ENCODE data around the gene PDIA6. TPM values are rescaled to one million over a fixed set of nuclear protein-coding genes. Genes with fewer than 3 reads are reported as not detected.

The PDIA6 gene
- total RNA-seq, 2 experiments from 2014 or later: 146 to 150 TPM

GRCh38 chr2:10772201-10772867 is 40.3 kb downstream of the PDIA6 start:
- intact Hi-C loops (cut with micrococcal nuclease): no loop called here
- TF ChIP-seq CTCF (IDR thresholded peaks at IDR 0.05): no peak
- Mint-ChIP-seq H3K27me3 (no peaks in the 10 kb centered on the region), H3K27ac (no peak overlapping the region), H3K9me3 (no peaks in the 10 kb centered on the region), H3K4me1 (ENCODE audit: low read depth) (no peaks in the 10 kb centered on the region), H3K36me3 (ENCODE audit: low read depth) (no peaks in the 10 kb centered on the region), H3K4me3 (no peak overlapping the region)
- POLR2A ChIA-PET: no interaction called here
- ATAC-seq (no peak), DNase-seq (no peak)
- CTCF ChIA-PET: no interaction called here

GRCh38 chr2:10771786-10772185 is 40.8 kb downstream of the PDIA6 start:
- no peak for TF ChIP-seq CTCF (IDR thresholded peaks at IDR 0.05)
- Mint-ChIP-seq H3K4me3 (no peak overlapping the region), H3K9me3 (no peaks in the 10 kb centered on the region), H3K27ac (no peak overlapping the region), H3K36me3 (ENCODE audit: low read depth) (no peaks in the 10 kb centered on the region), H3K27me3 (no peaks in the 10 kb centered on the region), H3K4me1 (ENCODE audit: low read depth) (no peaks in the 10 kb centered on the region)
- POLR2A ChIA-PET: no interaction called here
- DNase-seq (no peak), ATAC-seq (no peak)
- intact Hi-C loops (cut with micrococcal nuclease): no loop called here
- CTCF ChIA-PET: no interaction called here

GRCh38 chr2:10770956-10771750 is 41.4 kb downstream of the PDIA6 start:
- H3K27me3 Mint-ChIP-seq: no peaks in the 10 kb centered on the region
- POLR2A ChIA-PET: no interaction called here
- H3K27ac Mint-ChIP-seq: no peak overlapping the region
- ATAC-seq (no peak), DNase-seq (no peak)
- intact Hi-C loops (cut with micrococcal nuclease): no loop called here
- H3K9me3 Mint-ChIP-seq: no peaks in the 10 kb centered on the region
- CTCF ChIA-PET: no interaction called here
- TF ChIP-seq CTCF (IDR thresholded peaks at IDR 0.05): no peak
- no peaks in the 10 kb centered on the region for H3K4me1 Mint-ChIP-seq (ENCODE audit: low read depth)
- no peak overlapping the region for H3K4me3 Mint-ChIP-seq
- H3K36me3 Mint-ChIP-seq (ENCODE audit: low read depth): no peaks in the 10 kb centered on the region

DNA sequence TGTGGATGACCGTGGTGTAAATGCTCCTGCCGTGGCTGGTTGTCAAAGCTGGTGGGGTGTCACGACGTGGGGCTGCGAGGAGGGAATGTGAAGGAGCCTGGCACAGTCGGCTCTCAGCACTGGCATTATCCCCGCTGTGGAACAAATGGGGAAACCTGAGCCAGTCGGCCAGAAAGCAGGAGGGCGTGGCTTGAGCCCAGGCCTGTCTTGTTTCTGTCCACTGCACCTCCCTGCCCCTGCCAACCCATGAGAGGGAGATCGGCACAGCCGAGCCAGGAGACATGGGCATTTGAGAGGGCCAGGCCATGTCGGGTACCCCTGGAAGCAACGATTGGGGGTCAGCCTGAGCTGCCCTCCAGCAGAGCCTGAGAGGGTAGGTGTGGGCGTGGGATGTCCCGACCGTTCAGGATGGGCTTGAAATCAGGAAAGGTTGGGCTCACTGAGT is 44.5 kb downstream of the PDIA6 start:
- TF ChIP-seq CTCF (IDR thresholded peaks at IDR 0.05): no peak
- H3K27me3 Mint-ChIP-seq: no peaks in the 10 kb centered on the region
- no peak overlapping the region for H3K4me3 Mint-ChIP-seq
- no peaks in the 10 kb centered on the region for H3K36me3 Mint-ChIP-seq (ENCODE audit: low read depth)
- no peaks in the 10 kb centered on the region for H3K4me1 Mint-ChIP-seq (ENCODE audit: low read depth)
- no peaks in the 10 kb centered on the region for H3K9me3 Mint-ChIP-seq
- intact Hi-C loops (cut with micrococcal nuclease): no loop called here
- CTCF ChIA-PET: no interaction called here
- no peak for DNase-seq
- H3K27ac Mint-ChIP-seq: no peak overlapping the region
- no peak for ATAC-seq
- POLR2A ChIA-PET: no interaction called here

DNA sequence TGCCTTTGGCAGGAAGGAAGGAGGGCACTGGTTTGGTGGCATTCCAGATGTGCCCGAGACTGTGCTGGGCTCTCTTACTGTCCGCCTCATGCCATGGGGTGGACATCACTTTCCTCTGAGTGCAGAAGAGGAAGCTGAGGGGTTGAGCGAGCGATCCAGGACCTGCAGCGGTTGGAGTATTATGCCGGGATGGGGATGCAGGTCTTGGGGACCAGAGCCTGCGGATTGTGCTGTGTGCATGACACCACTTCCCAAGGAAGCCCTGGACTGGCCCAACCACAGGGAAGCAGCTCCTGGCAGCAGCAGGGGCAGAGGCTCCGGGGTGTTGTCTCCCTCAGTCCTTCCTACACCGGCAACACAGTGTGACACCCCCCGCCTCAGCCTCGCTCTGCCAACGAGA is 46.7 kb downstream of the PDIA6 start:
- TF ChIP-seq CTCF (IDR thresholded peaks at IDR 0.05): no peak
- ChIA-PET POLR2A (interaction anchor here (0.6 kb wide), 1 partner anchor 16 kb away, joined by 3 read pairs; no protein-coding TSS in a partner anchor), CTCF (no interaction called here)
- Mint-ChIP-seq H3K4me1 (ENCODE audit: low read depth) (no peaks in the 10 kb centered on the region), H3K36me3 (ENCODE audit: low read depth) (no peaks in the 10 kb centered on the region), H3K4me3 (no peak overlapping the region), H3K27ac (no peak overlapping the region), H3K9me3 (no peaks in the 10 kb centered on the region), H3K27me3 (no peaks in the 10 kb centered on the region)
- intact Hi-C loops (cut with micrococcal nuclease): no loop called here
- DNase-seq: no peak
- no peak for ATAC-seq
